Skeletal muscle satellite cell (primary cell): ENCODE data around the gene FARS2.

Source experiments
- H3K27me3 ChIP-seq: 2 replicates; pipeline ENCODE4 v1.7.0; 2013; ENCODE audit warnings: low read length; ENCODE audit not compliant: control insufficient read depth, insufficient read depth
- H3K36me3 ChIP-seq: 2 replicates; pipeline ENCODE4 v1.7.0; 2013; ENCODE audit warnings: mild to moderate bottlenecking, control low read depth, low read length; ENCODE audit not compliant: insufficient read depth
- H3K4me1 ChIP-seq: 2 replicates; pipeline ENCODE4 v1.7.0; 2013; ENCODE audit warnings: low read length; ENCODE audit not compliant: control insufficient read depth, insufficient read depth
- H3K4me2 ChIP-seq: 2 replicates; pipeline ENCODE4 v1.7.0; 2013; ENCODE audit warnings: mild to moderate bottlenecking, low read length
- H3K4me3 ChIP-seq: 2 replicates; pipeline ENCODE4 v1.7.0; 2013; ENCODE audit warnings: low read length
- H3K9ac ChIP-seq: 2 replicates; pipeline ENCODE4 v1.7.0; 2013; ENCODE audit warnings: mild to moderate bottlenecking, low read depth, low read length, moderate library complexity
- H3K9me3 ChIP-seq: replicated peaks from 2 replicates; pipeline ENCODE4 v1.7.0; 2013; ENCODE audit warnings: mild to moderate bottlenecking, control low read depth, low read length

FARS2 gene

DNA sequence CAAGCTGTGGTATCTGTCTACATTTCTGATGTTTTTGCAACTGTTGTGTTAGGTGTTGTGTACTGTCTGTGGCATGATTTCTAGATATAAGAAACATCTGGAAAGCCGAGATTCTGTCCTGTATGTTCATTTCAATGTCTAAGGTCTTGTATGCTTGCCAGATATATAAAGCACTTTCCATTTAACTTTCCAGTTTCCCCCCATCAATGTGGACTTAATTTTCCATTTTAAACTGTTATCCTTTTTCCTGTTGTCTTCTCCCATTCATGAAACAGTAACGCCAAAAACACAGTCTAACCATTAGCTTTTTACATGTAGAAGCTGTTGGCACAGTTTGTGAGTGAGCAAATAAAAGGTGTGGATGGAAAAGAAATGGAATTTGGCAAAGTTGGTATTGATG, 181.6 kb downstream of the FARS2 start:
- Histone ChIP-seq H3K4me1 (peaks cover 16% of the 10 kb centered on the region), H3K4me3 (no peak overlapping the region), H3K9me3 (no peaks in the 10 kb centered on the region), H3K9ac (no peak overlapping the region), H3K4me2 (no peak overlapping the region), H3K27me3 (no peaks in the 10 kb centered on the region), H3K36me3 (no peaks in the 10 kb centered on the region)

DNA sequence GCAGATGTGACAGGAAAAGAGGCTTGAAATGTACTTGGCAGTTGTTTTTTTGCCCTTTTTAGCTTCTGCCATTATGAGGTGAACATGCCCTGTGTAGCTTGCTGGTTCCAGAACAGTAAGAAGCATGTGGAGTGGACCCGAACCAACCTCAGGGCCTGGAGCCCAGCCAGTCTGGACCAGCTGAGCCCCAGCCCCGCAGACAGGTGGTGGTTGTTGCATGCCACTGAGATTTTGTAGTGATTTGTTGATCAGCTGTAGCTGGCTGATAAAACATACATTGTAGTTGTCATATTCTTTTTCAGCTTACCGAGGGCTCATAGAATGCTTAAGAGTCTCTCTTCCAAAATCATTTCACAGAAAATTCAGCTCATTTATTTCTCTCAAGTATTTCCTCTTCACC, 182.2 kb downstream of the FARS2 start:
- Histone ChIP-seq H3K9ac (no peak overlapping the region), H3K4me3 (no peak overlapping the region), H3K27me3 (no peaks in the 10 kb centered on the region), H3K4me2 (no peak overlapping the region), H3K9me3 (no peaks in the 10 kb centered on the region), H3K4me1 (peaks cover 16% of the 10 kb centered on the region), H3K36me3 (no peaks in the 10 kb centered on the region)

DNA sequence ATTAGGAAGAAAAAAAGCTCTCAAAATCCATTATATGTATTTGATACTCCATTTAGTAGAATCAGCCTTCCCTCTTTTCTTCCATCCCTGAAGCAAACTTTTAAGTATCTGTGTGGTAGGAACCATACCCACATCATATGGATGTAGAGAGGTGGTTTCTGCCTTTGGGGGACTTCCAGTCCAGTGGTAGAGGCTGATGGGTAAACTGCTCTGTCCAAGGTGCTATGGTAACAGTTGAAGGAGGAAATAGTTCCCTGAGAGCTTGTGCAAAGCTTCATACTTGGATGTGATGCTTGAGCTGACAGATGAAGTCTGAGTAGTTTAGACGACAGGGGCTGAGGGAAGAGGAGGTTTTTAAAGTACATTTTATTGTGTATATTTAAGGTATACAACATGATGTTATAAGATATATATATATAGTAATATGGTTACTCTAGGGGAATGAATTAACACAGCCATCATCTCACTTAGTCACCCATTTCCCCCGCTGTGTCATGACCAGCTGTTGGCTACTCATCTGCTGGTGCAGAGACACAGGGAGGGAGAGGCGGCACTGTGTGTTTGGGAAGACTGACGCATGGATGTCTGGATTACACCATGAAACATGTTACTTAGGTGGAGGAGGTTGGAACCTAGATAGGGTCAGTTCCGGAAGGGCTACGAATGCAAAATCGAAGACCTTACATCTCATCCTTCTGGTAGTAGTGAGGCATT, 185.2 kb downstream of the FARS2 start:
- Histone ChIP-seq H3K36me3 (no peaks in the 10 kb centered on the region), H3K4me1 (peaks cover 16% of the 10 kb centered on the region), H3K9ac (no peak overlapping the region), H3K27me3 (no peaks in the 10 kb centered on the region), H3K4me2 (no peak overlapping the region), H3K4me3 (no peak overlapping the region), H3K9me3 (no peaks in the 10 kb centered on the region)

DNA sequence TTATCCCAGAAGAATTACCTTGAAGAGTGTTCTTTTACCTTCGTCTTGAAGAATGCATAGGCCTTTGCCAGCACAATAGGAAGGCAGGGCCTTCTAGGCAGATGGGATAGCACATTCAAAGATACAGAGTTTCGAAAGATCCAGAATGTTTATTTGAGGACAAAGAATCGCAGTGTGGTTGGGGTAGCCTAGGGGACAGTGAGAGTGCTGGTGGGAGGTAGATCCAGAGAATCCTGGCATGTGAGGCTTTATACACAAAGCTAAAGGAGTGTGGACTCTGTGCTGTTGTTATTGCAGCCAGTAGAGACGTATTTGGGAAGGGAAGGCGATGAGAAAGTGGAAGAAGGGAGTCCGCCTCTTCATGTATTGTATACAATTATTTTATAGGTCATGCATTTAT, 186.6 kb downstream of the FARS2 start:
- Histone ChIP-seq H3K9ac (no peak overlapping the region), H3K4me3 (no peak overlapping the region), H3K4me2 (no peak overlapping the region), H3K27me3 (no peaks in the 10 kb centered on the region), H3K4me1 (peaks cover 8% of the 10 kb centered on the region), H3K9me3 (no peaks in the 10 kb centered on the region), H3K36me3 (no peaks in the 10 kb centered on the region)

DNA sequence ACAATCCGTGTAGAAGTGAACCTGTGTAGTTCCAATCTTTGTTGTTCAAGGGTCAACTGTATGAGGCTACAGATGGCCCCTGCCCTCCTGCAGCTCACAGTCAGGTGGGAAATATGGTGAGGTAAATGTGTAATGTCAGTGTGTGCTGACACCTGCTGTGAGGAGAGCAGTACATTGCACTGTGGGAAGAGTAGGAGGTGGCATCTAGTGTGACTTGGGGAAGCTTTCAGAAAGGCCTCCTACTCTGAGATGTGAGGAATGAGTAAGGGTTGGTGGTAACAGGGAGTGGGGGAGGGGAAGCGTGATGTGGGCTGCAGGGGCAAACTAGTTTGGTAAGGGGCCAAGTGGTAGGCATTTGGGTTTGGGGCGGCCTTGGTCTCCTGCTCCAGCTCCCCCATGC, 188.8 kb downstream of the FARS2 start:
- Histone ChIP-seq H3K36me3 (no peaks in the 10 kb centered on the region), H3K9me3 (no peaks in the 10 kb centered on the region), H3K4me1 (peaks cover 4% of the 10 kb centered on the region), H3K9ac (no peak overlapping the region), H3K27me3 (no peaks in the 10 kb centered on the region), H3K4me2 (no peak overlapping the region), H3K4me3 (no peak overlapping the region)

DNA sequence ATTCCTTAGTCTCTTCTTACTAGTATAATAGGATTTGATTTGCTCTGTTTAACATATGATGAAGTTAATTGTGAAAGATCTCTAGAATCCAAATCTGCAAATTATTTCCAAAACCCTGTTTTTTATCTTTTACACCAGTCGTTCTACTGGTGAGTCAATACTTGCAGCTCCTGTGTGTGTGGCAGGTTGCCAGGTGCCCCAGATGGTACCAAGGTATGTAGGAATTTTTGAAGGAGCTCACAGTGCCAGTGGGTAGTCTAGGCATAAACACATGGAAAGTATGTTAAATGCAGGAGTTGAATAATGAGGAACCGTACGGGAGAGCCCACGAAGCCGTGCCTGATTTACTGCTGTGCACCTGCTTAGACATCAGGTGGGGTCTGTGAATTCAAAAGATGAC, 192.2 kb downstream of the FARS2 start:
- H3K36me3 ChIP-seq: no peaks in the 10 kb centered on the region
- no peak overlapping the region for H3K4me3 ChIP-seq
- peaks cover 21% of the 10 kb centered on the region for H3K4me1 ChIP-seq
- no peaks in the 10 kb centered on the region for H3K9me3 ChIP-seq
- no peaks in the 10 kb centered on the region for H3K27me3 ChIP-seq
- H3K4me2 ChIP-seq: no peak overlapping the region
- H3K9ac ChIP-seq: no peak overlapping the region

DNA sequence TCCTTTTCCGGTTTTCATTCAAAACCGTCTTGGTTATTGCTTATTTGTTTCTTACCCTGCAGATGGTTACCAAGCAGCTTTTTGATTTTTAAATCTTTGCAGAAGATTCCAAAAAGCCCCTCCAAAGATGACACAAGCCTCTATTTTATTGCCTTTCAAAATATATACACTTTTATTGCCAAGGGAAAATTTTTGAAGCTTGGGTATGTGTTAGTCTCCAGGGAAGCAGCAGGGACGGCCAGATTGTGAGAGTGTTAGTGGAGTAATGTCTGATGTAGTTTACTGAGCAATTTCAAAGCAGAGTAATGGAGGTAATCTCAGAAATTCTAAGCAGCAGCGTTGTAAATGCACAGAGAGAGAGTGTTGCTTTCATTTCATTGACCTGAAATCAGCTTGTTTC, 193.8 kb downstream of the FARS2 start:
- Histone ChIP-seq H3K36me3 (no peaks in the 10 kb centered on the region), H3K9ac (no peak overlapping the region), H3K4me1 (peaks cover 31% of the 10 kb centered on the region), H3K27me3 (no peaks in the 10 kb centered on the region), H3K9me3 (no peaks in the 10 kb centered on the region), H3K4me3 (no peak overlapping the region), H3K4me2 (no peak overlapping the region)

DNA sequence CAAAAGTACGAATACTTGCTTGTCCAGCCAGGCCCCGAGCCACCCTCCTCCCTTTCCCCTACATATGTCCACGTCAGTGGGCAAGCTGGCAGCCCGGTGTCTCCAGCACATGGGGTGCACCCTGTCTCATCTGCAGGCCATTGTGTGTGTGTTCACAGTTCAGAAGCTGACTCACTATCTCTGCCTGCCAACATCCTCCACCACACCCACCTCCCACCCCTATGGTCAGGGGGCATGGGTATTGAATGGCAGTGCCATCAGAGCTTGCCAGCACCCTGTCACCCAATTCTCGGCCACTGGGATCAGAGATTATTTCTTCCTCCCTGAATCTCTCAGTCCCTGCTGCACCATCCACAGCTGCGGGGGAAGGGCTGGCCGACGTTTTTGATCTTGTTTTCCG, 195.7 kb downstream of the FARS2 start:
- Histone ChIP-seq H3K4me3 (peak overlapping the region; percentile 26), H3K27me3 (no peaks in the 10 kb centered on the region), H3K4me2 (peak overlapping the region; percentile 52), H3K36me3 (no peaks in the 10 kb centered on the region), H3K9ac (no peak overlapping the region), H3K9me3 (no peaks in the 10 kb centered on the region), H3K4me1 (peaks cover 31% of the 10 kb centered on the region)

DNA sequence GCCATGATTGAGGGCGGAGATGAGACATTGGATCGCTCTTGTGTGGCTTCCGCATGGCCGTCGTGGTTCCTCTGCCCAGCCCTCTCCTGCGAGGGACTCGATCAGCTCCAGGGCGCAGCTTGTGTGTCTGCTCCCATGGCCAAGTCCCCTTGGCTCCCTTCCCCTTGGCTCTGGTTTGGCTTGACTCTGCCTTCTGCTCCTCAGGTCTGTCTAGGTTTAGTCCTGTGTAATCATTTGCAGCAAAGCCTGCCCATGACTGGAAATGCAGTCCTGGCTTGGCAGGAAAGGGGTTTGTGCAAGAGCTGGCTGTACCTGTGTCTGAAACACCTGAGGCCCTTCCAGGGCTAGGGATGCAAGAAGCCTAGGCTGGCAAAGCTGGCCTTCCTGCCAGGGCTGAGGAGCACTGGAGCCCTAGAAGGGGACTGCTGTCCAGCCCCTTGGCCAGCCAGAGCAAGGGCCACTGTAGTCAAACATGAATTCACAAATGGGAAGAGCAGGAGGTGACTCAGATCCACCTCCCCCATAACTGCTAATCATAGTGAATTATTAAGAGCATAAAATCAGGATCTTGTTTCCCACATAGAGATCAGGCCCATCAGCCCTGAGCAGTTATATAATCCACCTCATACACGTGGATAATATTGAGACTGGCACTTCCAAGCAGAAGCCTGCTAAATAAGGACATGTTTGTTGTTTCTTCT, 196.8 kb downstream of the FARS2 start:
- Histone ChIP-seq H3K36me3 (no peaks in the 10 kb centered on the region), H3K4me2 (peak overlapping the region; percentile 3), H3K27me3 (no peaks in the 10 kb centered on the region), H3K4me3 (no peak overlapping the region), H3K4me1 (peaks cover 31% of the 10 kb centered on the region), H3K9me3 (no peaks in the 10 kb centered on the region), H3K9ac (no peak overlapping the region)

DNA sequence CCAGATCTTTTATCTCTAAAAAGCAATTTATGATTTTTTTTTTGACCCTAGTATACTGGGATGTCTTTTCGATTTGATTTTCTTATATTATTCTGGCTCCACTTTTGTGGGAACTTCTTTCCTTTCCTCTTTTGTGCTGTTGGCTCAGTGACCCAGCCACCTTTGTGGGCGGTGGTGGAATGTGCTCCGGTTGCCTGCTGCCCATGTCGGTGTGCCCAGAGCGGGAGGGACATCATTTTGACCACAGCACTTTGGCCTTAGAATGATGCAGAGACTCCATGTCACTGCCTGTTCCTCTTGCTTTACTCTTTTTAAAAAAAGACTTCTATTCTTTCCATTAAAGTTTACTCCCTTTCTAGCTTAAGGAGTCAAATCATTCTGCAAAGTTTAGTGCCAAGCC, 198.0 kb downstream of the FARS2 start:
- no peak overlapping the region for H3K9ac ChIP-seq
- H3K4me2 ChIP-seq: no peak overlapping the region
- H3K36me3 ChIP-seq: no peaks in the 10 kb centered on the region
- peaks cover 34% of the 10 kb centered on the region for H3K4me1 ChIP-seq
- no peak overlapping the region for H3K4me3 ChIP-seq
- H3K27me3 ChIP-seq: no peaks in the 10 kb centered on the region
- no peaks in the 10 kb centered on the region for H3K9me3 ChIP-seq

DNA sequence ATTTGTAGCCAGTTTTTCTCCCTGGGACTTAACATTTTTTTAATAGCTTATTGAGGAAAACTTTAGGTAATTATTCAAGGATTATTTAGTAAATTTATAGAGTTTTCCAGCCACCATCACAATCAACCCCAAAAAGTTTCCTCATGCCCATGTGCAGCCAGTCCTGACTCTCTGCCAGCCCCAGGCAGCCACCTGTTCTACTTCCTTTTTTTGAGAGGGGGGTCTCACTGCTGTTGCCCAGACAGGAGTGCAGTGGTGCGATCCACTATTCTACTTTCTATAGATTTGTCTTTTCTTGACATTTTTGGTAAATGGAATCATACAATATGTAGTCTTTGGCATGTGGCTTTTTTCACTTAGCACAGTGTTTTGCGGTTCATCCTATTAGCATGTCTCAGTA, 200.1 kb downstream of the FARS2 start:
- Histone ChIP-seq H3K36me3 (no peaks in the 10 kb centered on the region), H3K4me2 (no peak overlapping the region), H3K9ac (no peak overlapping the region), H3K4me1 (peaks cover 39% of the 10 kb centered on the region), H3K27me3 (no peaks in the 10 kb centered on the region), H3K4me3 (no peak overlapping the region), H3K9me3 (no peaks in the 10 kb centered on the region)

DNA sequence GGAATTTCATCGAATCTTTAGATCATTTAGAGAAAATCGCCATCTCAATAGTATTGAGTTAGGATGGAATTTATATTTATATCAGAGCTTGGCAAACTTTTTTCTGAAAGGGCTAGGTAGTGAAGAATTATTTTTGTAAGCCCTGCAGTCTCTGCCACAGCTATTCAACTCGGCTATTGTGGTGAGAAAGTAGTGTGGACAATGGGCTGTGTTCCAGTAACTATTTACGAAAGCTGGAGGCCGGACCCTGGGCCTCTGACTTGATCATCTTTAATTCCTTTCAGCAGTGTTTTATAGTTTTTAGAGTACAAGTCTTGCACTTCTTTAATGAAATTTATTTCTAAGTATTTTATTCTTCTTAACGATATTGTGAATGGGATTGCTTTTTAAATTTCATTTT, 201.5 kb downstream of the FARS2 start:
- Histone ChIP-seq H3K36me3 (no peaks in the 10 kb centered on the region), H3K4me2 (no peak overlapping the region), H3K4me1 (peaks cover 30% of the 10 kb centered on the region), H3K4me3 (no peak overlapping the region), H3K9me3 (no peaks in the 10 kb centered on the region), H3K9ac (no peak overlapping the region), H3K27me3 (no peaks in the 10 kb centered on the region)
